Measurements from ENCODE around the gene EMX2.

Gene EMX2

GRCh38 chr10:117562896-117563737 lies 20.6 kb downstream of the EMX2 start:
- H3K4me3 ChIP-seq (ENCODE audit: low read depth, low read length) = no peak overlapping the region
- no peak for TF ChIP-seq CTCF (IDR thresholded peaks at IDR 0.05; ENCODE audit: borderline replicate concordance, insufficient read depth, low read depth, low read length)

DNA sequence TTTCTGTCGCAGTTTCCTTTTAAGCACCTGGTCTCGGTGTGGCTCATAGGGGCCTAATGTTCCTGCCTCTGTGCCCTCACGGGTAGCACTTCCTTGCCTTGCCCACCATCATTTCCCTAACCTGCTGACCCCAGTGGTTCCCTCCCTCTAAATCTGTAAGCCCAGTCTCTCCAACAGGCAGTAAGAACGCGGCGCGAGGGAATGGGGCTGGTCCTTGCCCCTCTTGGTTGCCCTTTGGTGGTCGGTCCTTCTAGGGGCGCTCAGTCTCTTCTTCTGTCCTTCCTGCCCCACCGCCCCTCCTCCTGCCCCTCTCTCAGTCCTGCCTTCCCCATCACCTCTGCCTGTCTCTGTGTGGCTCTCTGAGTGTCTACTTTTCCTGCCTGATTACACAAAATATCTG lies 21.2 kb downstream of the EMX2 start:
- H3K4me3 ChIP-seq (ENCODE audit: low read depth, low read length) = no peak overlapping the region
- TF ChIP-seq CTCF (IDR thresholded peaks at IDR 0.05; ENCODE audit: borderline replicate concordance, insufficient read depth, low read depth, low read length) = no peak

GRCh38 chr10:117565068-117565467 lies 22.5 kb downstream of the EMX2 start:
- TF ChIP-seq CTCF (IDR thresholded peaks at IDR 0.05; ENCODE audit: borderline replicate concordance, insufficient read depth, low read depth, low read length) = no peak
- no peak overlapping the region for H3K4me3 ChIP-seq (ENCODE audit: low read depth, low read length)

GRCh38 chr10:117568334-117568733 lies 25.8 kb downstream of the EMX2 start:
- no peak for TF ChIP-seq CTCF (IDR thresholded peaks at IDR 0.05; ENCODE audit: borderline replicate concordance, insufficient read depth, low read depth, low read length)
- no peak overlapping the region for H3K4me3 ChIP-seq (ENCODE audit: low read depth, low read length)

- H3K4me3 ChIP-seq (ENCODE audit: low read depth, low read length) = no peak overlapping the region
- TF ChIP-seq CTCF (IDR thresholded peaks at IDR 0.05; ENCODE audit: borderline replicate concordance, insufficient read depth, low read depth, low read length) = no peak
Measured at GRCh38 chr10:117569610-117570390, 27.3 kb downstream of the EMX2 start.

DNA sequence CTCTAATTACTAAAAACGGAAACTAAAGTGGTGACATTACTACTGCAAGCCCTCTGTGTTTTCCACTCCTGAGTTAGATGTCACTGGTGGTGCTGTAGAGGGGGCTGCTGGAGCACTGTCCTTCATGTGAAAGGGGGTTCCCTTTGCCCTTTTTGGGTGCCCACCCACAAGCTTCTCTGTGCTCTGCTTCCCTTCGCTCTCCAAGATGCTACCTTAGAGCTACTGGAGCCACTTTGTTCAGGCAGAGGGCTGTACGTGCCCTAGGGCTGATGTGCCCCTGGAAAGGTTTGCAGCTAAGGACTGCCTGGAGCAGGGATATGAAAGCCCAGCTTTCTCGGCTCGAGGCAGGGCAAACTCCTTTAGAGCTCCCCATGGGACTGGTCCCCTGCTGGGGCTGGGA lies 28.3 kb downstream of the EMX2 start:
- no peak overlapping the region for H3K4me3 ChIP-seq (ENCODE audit: low read depth, low read length)
- no peak for TF ChIP-seq CTCF (IDR thresholded peaks at IDR 0.05; ENCODE audit: borderline replicate concordance, insufficient read depth, low read depth, low read length)

Measured in GM12875 (cell line).